HG03460 (cell line): ENCODE measurements around the gene CLCA1.
A peak's percentile ranks its signal among the peaks of the same experiment; 100 is the strongest.

Experiments
- ATAC-seq: cut with Tn5 transposase; IDR thresholded peaks from one replicate; pipeline ENCODE4 v1.9.1; 2021; ENCODE audit not compliant: unreplicated experiment

CLCA1 gene

GRCh38 chr1:86502125-86502646 lies 33.5 kb downstream of the CLCA1 start:
- ATAC-seq: peak; percentile 73

- peak; percentile 48 for ATAC-seq
Measured at GRCh38 chr1:86502721-86503405, 34.1 kb downstream of the CLCA1 start.

- no peak for ATAC-seq
Measured at GRCh38 chr1:86503406-86504136, 34.8 kb downstream of the CLCA1 start.

GRCh38 chr1:86504137-86504479 lies 35.4 kb downstream of the CLCA1 start:
- ATAC-seq: no peak

- no peak for ATAC-seq
Measured at GRCh38 chr1:86504895-86505563, 36.3 kb downstream of the CLCA1 start.

GRCh38 chr1:86505564-86505902 lies 36.8 kb downstream of the CLCA1 start:
- no peak for ATAC-seq

- ATAC-seq: no peak
Measured at GRCh38 chr1:86507935-86508582, 39.3 kb downstream of the CLCA1 start.

- ATAC-seq: no peak
Measured at GRCh38 chr1:86508583-86508969, 39.8 kb downstream of the CLCA1 start.

GRCh38 chr1:86515597-86515996 lies 46.9 kb downstream of the CLCA1 start:
- ATAC-seq: no peak

- no peak for ATAC-seq
Measured at GRCh38 chr1:86516335-86516734, 47.6 kb downstream of the CLCA1 start.

GRCh38 chr1:86517336-86517735 lies 48.6 kb downstream of the CLCA1 start:
- no peak for ATAC-seq

GRCh38 chr1:86520789-86521521 lies 52.2 kb downstream of the CLCA1 start:
- no peak for ATAC-seq

- no peak for ATAC-seq
Measured at GRCh38 chr1:86521522-86521891, 52.8 kb downstream of the CLCA1 start.

GRCh38 chr1:86522240-86522639 lies 53.5 kb downstream of the CLCA1 start:
- ATAC-seq: no peak

GRCh38 chr1:86523670-86524354 lies 55.1 kb downstream of the CLCA1 start:
- no peak for ATAC-seq

- ATAC-seq: no peak
Measured at GRCh38 chr1:86527306-86527705, 58.6 kb downstream of the CLCA1 start.

GRCh38 chr1:86530211-86530845 lies 61.6 kb downstream of the CLCA1 start:
- no peak for ATAC-seq

GRCh38 chr1:86537928-86538695 lies 69.4 kb downstream of the CLCA1 start:
- no peak for ATAC-seq

GRCh38 chr1:86538775-86539174 lies 70.0 kb downstream of the CLCA1 start:
- no peak for ATAC-seq
